Measurements from ENCODE around the gene FN1.

FN1 gene

DNA sequence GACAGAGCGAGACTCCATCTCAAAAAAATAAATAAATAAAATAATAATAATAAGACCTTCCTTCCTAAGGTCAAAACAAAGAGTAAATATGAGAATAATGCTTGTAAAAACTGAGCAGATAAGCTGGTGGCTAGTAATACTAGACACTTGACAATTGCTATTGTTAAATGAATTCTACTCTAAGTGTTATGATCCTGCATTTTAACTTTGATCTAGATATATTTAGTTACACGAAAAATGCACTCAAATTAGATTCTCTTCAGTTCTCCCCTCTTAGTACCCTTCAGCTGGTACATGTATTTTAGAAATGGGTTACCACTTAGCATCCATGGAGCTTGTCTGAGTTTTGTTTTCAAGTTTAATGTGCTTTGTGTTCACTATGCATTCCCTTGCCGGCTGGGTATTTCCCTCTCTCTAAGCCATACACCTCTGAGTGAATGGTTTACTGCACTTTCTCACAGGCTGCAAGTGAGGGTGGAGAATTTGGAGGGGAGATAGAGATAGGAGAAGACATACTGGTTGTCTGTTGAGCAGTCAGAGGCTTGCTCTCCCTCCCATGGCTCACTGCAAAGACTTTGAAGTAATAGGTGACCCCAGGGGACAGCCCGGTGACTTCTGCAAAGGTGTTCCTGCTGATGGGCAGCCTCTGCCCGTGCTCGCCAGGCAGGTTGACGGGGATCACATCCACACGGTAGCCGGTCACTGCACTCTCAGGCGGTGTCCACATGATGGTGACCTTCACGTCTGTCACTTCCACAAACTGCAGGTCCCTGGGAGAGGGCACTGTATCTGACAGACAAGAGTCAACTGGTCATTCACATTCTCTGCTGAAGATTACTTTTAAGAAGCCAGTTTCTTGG, 29.9 kb downstream of the FN1 start:
- no peak for DNase-seq

DNA sequence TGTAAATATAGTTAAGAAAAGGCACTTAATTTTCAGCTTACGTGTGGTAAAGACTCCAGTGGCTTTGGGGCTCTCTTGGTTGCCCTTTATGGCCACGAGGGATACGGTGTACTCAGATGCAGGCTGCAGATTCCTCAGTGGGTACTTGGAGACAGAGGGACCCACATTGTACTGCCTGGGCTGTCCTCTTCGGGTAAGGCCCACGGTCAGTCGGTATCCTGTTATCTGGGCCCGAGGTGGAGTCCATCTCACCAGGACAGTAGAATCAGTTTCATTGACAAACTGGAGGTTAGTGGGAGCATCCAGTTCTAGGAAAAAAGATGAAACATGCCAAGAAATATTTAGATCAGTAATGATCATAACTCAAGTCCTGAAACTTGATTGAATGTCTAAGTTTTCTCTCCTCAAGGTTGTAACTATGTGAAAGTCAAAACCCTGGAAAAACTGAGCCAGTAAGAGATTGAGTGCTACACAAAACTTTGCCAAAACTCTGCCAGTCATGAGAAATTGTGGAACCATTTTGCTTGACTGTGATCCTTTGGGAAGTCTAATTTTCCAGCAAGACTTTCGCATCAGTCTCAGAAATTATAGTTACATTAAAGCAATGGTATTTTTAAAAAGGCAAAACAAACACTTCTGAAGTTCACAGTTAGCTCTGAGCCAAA, 31.4 kb downstream of the FN1 start:
- DNase-seq = no peak

DNA sequence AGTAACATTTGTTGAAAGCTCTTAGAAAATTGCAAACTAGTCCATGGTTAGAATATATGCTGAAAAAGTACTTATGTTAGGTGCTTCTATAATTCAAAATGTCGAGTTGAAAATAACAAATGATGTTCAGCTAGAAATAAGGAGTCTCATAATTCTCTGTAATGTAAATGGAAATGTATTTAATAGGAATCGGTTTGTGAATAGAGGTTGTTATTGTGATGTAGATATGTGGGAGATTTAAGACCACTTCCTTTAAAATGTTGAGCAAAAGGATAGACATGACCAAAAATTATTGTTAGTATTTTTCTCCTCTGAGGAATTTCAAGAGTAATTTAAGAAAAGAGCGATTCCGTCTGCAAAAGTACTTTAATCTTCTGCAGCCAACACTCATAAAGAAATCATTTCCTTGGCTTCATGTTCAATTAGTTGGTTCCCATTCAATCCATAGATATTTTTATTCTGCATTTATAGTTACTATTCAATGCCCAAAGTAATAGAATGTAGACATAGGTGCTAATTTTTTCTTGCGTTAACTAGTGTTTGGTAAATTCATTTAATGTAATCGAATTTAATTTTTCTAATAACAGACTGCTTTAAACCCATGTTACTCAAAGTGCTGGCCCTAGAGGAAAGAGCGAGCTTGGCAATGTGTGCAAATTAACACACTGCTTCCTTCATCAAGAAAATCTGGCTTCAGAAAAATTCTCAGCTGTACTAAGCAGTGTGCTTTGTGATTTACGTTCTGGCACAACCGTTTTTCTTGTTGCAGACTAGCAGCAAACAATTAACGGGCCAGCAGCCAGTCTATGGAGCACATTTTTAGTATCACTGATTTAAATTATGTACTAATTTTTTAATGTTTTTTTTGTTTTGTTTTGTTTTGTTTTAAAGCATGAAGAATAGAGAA, 32.2 kb downstream of the FN1 start:
- DNase-seq = no peak

DNA sequence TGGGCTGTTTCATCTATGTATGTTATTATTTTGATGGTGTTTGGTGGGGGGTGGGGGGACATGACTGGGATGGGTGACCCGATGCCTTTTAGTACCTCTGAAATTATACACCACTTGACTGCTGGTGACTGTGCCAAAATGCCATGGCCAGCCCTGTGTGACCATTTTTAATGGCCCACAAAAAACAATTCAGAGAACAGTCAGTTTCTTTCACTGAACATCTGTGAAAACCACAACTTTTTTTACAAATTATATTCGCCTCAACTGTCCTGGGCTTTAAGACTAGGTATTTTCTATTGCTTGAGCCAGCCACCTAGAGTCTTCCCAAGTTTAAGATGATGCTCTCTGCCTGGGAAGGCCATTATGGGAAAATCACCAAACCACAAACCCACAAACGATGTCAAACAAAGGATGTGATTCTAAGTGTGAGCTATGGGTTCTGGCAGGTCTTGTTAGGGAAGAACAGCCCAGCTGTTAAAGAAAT, 33.9 kb downstream of the FN1 start:
- no peak for DNase-seq

DNA sequence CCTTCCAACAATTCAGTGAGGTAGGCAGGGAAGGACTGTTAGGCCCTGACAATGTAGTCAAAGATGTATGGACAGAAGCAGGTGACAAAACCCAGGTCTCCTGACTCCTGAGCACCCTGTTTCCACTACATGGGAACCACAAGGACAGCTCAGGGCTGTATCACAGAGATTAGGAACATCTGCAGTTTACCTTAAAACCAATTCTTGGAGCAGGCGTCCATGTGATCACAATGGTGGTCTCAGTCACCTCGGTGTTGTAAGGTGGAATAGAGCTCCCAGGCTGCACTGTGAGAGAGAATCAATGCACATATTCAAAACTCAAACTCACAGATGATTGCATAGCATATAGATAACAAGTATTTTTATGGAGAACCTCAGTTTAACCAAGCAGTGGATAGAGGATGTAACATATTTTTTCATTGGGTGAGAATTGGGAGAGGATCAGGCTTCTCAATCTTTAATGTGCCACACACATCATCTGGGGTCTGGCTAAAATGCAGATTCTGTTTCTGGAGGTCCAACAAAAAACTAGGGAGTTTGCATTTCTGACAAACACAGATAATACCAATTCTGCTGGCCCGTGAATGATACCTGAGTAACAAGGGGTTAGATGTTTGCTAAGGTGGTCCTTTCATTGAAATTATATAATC, 36.7 kb downstream of the FN1 start:
- no peak for DNase-seq

DNA sequence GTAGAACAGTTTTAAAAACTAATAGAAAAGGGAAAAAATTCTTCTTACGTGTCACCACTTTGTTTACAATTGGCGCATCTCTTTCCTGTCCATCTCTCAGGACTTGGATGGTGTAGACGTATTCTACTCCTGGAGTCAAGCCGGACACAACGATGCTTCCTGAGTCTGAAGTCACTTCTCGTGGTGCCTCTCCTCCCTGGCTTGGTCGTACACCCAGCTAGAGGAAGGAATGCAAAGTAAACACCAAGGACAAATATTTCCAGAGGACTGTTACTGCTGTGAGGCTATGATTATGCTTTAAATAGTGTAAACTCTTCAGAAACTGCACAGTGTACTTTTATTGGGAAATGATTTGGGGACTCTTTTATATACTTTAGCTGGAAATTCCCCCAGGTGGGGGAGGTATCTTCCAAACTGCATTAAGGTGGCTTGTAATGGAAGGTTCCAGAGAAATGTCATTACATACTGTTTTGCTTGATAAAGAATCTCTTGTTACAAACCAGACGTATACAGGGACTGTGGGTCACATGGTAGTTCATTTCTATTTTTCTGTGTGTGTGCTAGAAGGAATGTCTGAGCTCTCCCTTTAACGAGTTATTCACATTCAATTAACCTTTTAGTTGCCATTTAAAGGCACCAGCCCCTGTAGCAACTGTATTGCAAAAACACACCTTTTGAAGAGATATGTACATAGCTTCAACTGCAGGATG, 38.1 kb downstream of the FN1 start:
- no peak for DNase-seq

DNA sequence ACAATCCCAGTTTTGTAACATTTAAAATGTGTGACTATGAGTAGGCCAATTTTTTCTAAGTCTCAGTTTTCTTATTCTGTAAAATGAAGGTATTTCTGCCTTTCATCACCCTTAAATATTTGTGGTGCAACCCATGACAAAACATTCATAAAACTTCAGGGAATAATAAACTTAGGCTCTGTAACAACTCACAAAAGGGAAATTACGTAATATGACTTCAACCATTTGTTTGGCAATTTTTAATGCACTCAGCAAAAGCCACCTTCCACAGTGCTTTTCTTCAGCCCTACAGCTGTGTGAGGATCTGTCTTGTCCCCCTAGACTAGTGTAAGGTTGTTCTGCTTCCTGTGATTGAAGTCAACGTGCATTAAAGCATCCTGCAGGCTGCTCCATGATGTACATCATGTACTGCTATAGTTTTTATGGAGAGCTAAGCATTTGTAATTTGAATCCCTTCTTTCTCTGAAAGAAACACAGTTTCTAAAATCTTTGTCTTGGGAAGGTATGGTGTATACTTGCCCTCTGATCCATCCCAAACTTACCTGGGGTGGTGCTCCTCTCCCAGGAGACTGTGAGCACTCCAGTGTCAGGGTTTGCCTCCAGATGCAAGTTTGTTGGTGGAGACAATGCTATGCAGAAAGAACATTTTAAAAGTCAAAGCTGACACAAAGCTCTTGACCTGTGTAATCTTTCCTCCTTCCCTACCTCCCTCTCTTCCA, 39.1 kb downstream of the FN1 start:
- DNase-seq = peak; percentile 31

DNA sequence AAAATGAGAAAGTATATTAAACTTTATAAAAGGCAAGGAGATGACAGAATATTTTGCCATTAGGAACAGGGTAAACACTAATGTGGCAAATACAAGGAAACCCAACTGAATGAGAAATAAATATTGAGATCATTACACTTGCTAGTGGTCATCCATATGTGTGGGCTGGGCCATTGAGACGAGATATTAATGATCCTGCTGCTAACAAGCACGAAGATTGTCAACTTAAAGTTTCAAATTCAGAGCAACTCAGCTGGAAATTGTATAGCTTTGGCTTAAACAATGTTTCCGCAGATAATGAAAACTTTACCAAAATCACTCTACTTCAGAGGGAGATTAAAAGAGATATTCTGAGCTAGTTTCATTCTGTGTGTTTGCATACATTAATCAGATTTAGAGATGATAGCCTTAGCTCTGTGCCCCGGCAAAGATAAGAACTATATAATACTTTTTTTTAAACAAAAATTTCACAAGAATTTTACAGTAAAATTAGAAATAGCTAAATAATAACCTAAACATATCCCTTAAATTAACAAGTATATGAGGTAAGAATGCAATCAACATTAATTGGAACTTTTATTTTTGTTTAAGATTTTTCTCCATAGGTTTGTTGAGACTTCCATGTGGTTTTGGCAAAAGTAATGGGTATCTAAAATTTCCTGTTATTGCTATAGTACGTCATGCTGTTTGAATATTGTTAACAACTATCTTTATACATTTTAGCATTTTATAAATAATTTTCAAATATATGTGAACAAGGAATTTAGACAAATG, 40.0 kb downstream of the FN1 start:
- no peak for DNase-seq

DNA sequence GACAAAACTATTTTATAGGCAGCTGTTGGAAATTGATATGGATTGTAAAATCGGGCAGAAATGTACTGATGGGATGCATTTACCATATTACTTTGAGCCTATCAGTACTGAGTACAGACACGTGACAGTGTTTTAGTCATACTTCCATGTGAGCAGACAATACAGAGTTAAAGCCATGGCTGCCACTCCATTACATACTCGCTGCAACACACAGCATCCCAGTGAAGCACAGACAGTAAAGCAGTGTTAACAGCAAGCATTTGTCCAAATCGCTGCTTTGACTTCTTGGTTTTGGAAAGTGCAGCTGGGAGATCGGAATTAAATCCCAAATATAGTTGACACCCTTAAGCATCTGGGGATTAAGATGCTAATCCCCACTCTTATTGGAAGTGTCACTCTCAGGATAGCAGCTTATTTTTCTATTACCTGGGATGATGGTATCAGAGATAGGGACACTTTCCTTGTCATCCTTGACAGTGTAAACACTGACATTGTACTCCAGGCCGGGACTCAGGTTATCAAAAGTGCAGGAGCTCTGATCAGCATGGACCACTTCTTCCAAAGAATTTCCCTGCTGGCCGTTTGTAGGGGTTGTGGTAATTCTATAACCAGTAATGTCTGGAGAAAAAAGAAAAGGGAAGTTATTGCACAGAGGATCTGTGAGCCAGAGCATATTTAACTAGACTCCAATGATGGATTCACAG, 41.6 kb downstream of the FN1 start:
- no peak for DNase-seq

DNA sequence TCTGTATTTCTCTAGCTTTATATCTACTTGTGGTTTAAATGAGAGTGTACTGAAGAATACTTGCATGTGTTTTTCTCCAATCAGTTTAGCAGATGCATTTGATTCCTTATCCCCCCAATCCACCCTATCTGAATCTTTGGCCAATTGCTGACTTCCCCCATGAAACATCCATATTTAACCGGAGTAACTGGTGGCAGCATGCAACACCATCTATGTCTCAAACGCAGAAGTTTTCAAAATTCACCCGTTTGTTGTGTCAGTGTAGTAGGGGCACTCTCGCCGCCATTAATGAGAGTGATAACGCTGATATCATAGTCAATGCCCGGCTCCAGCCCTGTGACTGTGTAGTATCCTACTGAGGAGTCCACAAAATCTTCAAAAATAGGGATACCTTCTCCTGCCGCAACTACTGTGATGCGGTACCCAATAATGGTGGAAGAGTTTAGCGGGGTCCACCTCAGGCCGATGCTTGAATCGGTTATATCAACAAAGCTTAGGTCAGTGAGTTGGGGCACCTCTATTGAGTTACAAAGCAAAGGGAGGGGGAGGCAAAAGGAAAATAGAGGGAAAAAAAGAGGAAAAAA, 43.1 kb downstream of the FN1 start:
- no peak for DNase-seq

DNA sequence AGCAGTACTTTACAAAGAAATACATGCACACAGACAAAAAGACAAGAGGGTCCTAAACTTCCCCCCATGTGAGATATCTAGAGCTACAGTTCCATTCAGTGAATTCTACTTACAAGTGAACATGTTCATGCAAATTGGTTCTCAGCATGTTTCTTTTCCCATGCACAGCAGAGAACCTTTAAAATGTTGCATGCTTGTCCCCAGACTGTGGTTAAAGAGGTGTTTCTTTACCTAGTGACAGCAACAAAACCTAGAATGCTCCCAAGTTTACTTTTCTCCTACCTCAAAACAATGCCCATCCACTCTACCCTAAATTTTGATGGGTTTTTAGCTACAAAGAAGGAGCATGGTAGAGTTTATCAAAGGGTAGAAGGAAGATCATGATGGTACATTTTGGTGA, 43.7 kb downstream of the FN1 start:
- DNase-seq = no peak

DNA sequence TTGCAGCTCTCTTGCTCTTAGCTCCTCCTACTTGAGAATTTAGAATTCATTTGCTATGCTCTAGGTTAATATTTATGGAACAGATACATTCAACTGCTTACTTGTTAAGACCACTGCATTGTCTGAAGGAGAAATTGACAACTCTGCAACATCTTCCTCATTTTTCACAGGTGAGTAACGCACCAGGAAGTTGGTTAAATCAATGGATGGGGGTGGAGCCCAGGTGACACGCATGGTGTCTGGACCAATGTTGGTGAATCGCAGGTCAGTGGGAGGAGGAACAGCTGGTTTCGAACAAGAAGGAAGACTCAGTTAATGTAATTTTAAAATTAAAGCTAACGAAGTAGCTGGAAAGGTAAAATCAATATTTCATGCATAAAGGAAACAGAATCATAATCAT, 44.3 kb downstream of the FN1 start:
- no peak for DNase-seq

DNA sequence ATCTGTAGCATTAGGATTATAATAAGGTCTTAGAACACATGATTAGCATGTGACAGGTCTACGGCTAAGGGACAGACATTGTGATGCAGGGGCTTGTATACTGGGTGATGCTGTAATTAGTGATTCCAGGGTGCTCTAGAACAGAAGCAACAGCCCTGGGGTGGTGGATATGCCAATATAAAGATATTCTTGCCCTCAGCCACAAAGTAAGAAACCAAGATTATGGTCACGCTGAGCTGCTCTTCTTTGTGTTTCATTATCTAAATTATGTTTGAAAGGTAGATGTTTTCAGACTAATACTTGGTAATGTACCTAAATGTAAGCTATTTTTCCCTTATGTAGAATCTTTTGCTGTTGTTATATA, 45.3 kb downstream of the FN1 start:
- DNase-seq = no peak

DNA sequence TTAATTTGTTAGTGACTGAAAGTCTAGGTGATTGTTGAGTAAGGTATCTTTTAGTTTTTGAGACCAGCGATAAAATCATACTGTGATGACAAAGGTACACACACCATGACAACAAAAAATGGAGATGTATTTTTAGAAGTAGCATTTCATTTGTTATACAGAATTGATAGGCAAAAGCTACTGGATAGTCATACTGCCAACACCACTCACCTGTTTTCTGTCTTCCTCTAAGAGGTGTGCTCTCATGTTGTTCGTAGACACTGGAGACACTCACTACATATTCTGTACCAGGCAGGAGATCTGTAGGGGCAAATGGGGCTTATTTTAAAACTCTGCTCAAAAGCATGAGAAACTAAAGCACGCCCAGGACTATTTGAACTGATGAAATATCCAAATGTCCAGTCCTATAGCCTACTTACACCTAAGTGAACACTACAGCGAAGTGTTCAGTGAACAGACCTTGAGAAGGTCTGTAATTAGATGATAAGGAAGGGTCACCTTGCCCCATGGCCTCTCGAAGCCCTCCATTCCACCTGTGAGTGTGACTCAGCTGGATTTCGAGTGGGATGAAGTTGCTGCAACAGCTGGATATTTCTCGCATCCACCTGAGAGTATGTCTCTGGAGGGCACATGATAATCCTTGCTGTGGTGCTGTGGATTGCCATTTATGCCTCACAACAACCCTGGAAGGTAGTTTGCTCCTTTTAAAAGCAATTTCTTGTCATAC, 47.7 kb downstream of the FN1 start:
- no peak for DNase-seq

DNA sequence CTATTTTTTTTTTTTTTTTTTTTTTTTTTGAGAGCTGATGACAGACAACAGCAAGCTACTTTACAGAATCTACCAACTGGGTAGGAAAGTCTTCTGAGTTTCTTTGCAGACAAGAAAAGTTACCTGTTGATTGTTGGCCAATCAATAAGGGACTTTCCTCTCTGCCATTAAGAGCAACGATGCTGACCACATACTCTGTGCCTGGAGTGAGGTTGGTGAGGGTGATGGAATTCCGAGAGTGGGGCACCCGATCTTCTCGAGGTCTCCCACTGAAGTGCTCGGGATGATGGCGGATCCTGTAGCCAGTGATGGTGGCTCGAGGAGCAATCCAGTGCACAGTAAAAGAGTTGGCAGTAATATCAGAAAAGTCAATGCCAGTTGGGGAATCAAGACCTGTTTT, 49.3 kb downstream of the FN1 start:
- no peak for DNase-seq

DNA sequence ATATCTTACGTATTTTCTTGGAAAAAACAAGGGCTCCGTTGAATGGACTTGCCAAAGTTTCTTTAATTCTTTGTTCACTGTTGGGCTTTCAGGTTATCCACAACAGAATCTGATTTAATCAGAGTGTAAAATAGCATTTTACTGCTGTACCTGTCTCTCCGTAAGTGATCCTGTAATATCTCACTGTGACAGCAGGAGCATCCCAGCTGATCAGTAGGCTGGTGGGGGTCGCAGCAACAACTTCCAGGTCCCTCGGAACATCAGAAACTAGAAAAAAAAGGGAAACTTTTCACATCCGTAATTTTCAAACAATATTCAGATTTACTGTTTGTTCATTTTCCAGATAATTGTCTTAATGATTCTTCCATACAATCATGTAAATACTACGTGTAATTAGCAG, 51.2 kb downstream of the FN1 start:
- no peak for DNase-seq

DNA sequence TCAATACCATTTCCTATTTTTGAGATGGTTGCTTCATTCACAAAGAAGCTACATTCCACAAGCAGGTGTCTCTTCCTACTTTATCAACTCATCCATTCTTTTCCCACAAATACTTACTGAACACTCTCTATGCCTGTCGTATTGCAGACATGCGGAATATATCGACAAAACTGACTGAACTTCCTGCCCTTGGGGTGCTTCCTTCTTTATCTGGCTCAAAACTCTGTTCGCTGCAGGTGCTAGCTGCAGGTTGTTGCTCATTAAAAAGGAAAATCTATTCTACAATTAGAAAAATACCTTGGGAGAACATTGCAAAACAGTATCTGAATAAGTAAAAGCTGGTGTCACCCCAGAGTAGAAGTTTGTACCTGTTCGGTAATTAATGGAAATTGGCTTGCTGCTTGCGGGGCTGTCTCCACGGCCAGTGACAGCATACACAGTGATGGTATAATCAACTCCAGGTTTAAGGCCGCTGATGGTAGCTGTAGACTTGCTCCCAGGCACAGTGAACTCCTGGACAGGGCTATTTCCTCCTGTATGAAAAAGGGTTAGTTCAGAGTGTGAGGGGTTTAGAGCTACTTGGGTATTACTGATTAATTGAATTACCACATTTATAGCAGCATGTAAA, 52.1 kb downstream of the FN1 start:
- no peak for DNase-seq

DNA sequence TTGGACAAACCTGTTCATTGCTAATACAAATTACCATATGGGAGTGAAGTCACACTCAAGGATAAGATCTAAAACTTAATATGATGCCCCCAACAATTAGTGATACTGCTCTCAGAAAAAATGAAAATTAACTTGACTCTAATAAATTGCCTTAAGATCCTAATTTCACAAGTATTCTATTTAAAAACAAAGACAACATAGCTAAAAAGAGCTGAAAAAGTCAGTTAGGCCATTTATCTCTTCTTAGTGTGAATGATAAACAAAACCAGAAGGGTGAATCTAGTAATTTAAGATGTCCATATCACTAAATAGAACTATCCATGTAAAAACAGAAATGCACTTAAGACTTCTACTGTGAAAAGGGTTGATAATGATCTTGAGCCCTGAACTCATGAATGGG, 53.4 kb downstream of the FN1 start:
- no peak for DNase-seq

DNA sequence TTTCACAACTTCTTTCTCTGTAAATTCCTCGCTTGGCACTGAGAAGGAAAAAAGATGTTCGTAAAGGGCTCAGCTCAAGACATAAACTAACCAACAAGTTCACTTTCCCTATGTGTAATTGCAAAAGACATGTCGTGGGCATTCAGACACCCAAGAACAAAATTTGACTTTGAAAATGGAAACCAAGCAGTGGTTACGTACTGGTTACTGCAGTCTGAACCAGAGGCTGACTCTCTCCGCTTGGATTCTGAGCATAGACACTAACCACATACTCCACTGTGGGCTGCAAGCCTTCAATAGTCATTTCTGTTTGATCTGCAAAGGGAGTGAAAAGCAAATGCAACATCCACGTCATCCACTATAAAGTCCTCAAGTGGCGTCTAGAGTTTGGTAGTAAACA, 53.9 kb downstream of the FN1 start:
- no peak for DNase-seq
